Neural progenitor cell (in vitro differentiated cells): Measurements from ENCODE around the gene PLK2. TPM values are rescaled to one million over a fixed set of nuclear protein-coding genes. Genes with fewer than 3 reads are reported as not detected.

Source experiments
- DNase-seq: peaks from one replicate; pipeline ENCODE4 v3.0.0-alpha.2; 2016; ENCODE audit warnings: low spot score
- H2AFZ ChIP-seq: fragments of 200-600 bp; sonication (generic); replicated peaks from 2 replicates; pipeline ENCODE4 v1.6.1; 2016; ENCODE audit warnings: antibody characterized with exemption
- H3F3A ChIP-seq: fragments of 200-600 bp; sonication (generic); 2 replicates; pipeline ENCODE4 v1.6.1; 2016; ENCODE audit warnings: antibody characterized with exemption, low read depth
- H3K27ac ChIP-seq: fragments of 200-600 bp; sonication (generic); 2 replicates; pipeline ENCODE4 v1.5.1; 2016; ENCODE audit warnings: mild to moderate bottlenecking
- H3K27me3 ChIP-seq: fragments of 200-600 bp; sonication (generic); 2 replicates; pipeline ENCODE4 v1.6.1; 2016; ENCODE audit warnings: mild to moderate bottlenecking, moderate library complexity
- H3K36me3 ChIP-seq: fragments of 200-600 bp; sonication (generic); 2 replicates; pipeline ENCODE4 v1.5.1; 2016
- H3K4me1 ChIP-seq: fragments of 200-600 bp; sonication (generic); 2 replicates; pipeline ENCODE4 v1.6.1; 2016; ENCODE audit warnings: mixed run types
- H3K4me2 ChIP-seq: fragments of 200-600 bp; sonication (generic); 2 replicates; pipeline ENCODE4 v1.6.1; 2016
- H3K4me3 ChIP-seq: fragments of 200-600 bp; sonication (generic); 2 replicates; pipeline ENCODE4 v1.5.1; 2016
- H3K79me2 ChIP-seq: fragments of 200-600 bp; sonication (generic); 2 replicates; pipeline ENCODE4 v1.6.1; 2016; ENCODE audit warnings: low read depth
- H3K9ac ChIP-seq: fragments of 200-600 bp; sonication (generic); 2 replicates; pipeline ENCODE4 v1.6.1; 2016
- H3K9me3 ChIP-seq: fragments of 200-600 bp; sonication (generic); 2 replicates; pipeline ENCODE4 v1.5.1; 2016; ENCODE audit warnings: low read depth
- H4K20me1 ChIP-seq: fragments of 200-600 bp; sonication (generic); 2 replicates; pipeline ENCODE4 v1.6.1; 2016; ENCODE audit warnings: low read depth
- H3K27ac Mint-ChIP-seq: 3 replicates; pipeline ENCODE4 v1.8.0; 2021; ENCODE audit warnings: mixed read lengths
- H3K27me3 Mint-ChIP-seq: 2 replicates; pipeline ENCODE4 v1.8.0; 2022; ENCODE audit warnings: low read depth, mild to moderate bottlenecking, inconsistent platforms, moderate library complexity, mixed read lengths; ENCODE audit not compliant: insufficient read depth
- H3K36me3 Mint-ChIP-seq: 3 replicates; pipeline ENCODE4 v1.8.0; 2021; ENCODE audit warnings: mixed read lengths
- H3K4me1 Mint-ChIP-seq: 3 replicates; pipeline ENCODE4 v1.8.0; 2021; ENCODE audit warnings: mixed read lengths
- H3K4me3 Mint-ChIP-seq: 3 replicates; pipeline ENCODE4 v1.8.0; 2021; ENCODE audit warnings: mild to moderate bottlenecking, moderate library complexity, mixed read lengths
- H3K9me3 Mint-ChIP-seq: 3 replicates; pipeline ENCODE4 v1.8.0; 2020; ENCODE audit warnings: mixed read lengths
- EZH2 ChIP-seq: fragments of 200-600 bp; sonication (generic); IDR thresholded peaks from 2 replicates; pipeline ENCODE4 v1.6.1; 2017; ENCODE audit warnings: antibody characterized with exemption, mild to moderate bottlenecking, moderate library complexity
- EZH2phosphoT487 ChIP-seq: fragments of 200-600 bp; sonication (generic); IDR thresholded peaks from 2 replicates; pipeline ENCODE4 v1.6.1; 2017; ENCODE audit warnings: antibody characterized with exemption
- total RNA-seq: library from RNA; depleted of rRNA; stranded (reverse); fragments of >200 nt; gene quantifications from 2 replicates; pipeline ENCODE4 v1.2.3, GENCODE V29; 2015; ENCODE audit warnings: low replicate concordance
- TF ChIP-seq, protein P1 (sequence below): fragments of 200-600 bp; sonication (generic); IDR thresholded peaks from 2 replicates; pipeline ENCODE4 v1.5.1; 2017; ENCODE audit warnings: antibody characterized with exemption, mild to moderate bottlenecking

PLK2 gene
- total RNA-seq, 1 donor from 2014 or later, result 10.1 TPM

DNA sequence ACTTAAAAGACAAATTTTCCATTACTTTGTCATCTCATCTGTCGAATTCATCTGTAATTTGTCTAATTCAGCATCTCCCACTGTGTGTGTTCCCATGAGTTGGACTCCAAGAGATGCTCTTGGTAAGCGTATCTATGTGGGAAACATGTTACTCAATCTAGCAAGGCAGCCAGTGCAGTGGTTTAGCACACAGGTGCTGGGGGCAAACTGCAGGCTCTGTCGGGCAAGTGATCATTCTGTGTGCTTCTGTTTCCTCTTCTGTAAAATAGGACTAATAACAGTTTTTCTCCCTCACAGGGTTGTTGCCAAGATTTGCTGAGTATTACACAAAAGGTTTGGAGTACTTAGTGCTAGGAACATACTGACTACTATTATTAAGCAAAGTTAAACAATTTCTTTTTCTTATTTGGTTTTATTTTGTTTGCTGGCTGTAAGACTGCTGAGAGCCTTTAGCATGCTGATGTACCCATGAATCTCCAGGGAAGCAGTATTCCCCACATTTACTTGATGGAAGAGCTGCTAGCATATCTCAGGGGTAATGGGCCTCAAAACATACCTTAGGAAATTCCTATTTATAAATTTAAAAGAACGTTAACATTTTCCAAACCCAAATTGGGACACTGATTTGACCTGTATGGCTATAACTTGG is 30.6 kb upstream of the PLK2 start:
- Histone ChIP-seq H3F3A (no peaks in the 10 kb centered on the region), H3K4me2 (peak overlapping the region; percentile 4), H3K4me1 (peaks cover 22% of the 10 kb centered on the region), H3K36me3 (no peaks in the 10 kb centered on the region), H3K27ac (no peak overlapping the region), H3K9me3 (no peaks in the 10 kb centered on the region), H3K27me3 (no peaks in the 10 kb centered on the region), H3K79me2 (no peaks in the 10 kb centered on the region), H3K9ac (no peak overlapping the region), H4K20me1 (no peaks in the 10 kb centered on the region), H2AFZ (no peak overlapping the region), H3K4me3 (no peak overlapping the region)
- Mint-ChIP-seq H3K27me3 (no peaks in the 10 kb centered on the region), H3K4me1 (peaks cover 15% of the 10 kb centered on the region), H3K27ac (no peak overlapping the region), H3K4me3 (no peak overlapping the region), H3K9me3 (no peaks in the 10 kb centered on the region), H3K36me3 (no peaks in the 10 kb centered on the region)
- TF ChIP-seq EZH2phosphoT487 (no peak), EZH2 (no peak)
- TF ChIP-seq, protein P1, sequence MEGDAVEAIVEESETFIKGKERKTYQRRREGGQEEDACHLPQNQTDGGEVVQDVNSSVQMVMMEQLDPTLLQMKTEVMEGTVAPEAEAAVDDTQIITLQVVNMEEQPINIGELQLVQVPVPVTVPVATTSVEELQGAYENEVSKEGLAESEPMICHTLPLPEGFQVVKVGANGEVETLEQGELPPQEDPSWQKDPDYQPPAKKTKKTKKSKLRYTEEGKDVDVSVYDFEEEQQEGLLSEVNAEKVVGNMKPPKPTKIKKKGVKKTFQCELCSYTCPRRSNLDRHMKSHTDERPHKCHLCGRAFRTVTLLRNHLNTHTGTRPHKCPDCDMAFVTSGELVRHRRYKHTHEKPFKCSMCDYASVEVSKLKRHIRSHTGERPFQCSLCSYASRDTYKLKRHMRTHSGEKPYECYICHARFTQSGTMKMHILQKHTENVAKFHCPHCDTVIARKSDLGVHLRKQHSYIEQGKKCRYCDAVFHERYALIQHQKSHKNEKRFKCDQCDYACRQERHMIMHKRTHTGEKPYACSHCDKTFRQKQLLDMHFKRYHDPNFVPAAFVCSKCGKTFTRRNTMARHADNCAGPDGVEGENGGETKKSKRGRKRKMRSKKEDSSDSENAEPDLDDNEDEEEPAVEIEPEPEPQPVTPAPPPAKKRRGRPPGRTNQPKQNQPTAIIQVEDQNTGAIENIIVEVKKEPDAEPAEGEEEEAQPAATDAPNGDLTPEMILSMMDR, result no peak
- DNase-seq, result peak; percentile 3

DNA sequence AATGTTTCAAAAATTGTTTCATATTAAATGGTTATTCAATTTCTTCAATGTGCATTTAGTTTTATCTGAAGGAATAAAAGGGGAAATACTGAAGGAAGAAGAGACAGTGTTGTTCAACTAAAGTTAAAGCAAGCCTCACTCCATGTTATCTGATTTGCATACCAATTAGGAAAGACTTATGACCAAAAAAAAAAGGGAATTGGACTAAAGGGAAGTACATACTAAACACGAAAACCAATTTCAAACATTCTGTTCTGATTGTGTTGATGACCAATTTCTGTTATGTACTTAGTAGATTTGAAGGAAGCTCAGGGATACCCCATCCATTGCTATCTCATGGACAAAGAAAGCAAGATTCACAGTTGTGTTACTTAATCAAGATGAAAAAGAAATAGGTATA is 26.4 kb upstream of the PLK2 start:
- TF ChIP-seq EZH2phosphoT487 (no peak), EZH2 (no peak)
- TF ChIP-seq, protein P1, result no peak
- Mint-ChIP-seq H3K27ac (no peak overlapping the region), H3K4me3 (no peak overlapping the region), H3K27me3 (no peaks in the 10 kb centered on the region), H3K36me3 (no peaks in the 10 kb centered on the region), H3K4me1 (peaks cover 15% of the 10 kb centered on the region), H3K9me3 (no peaks in the 10 kb centered on the region)
- Histone ChIP-seq H3K4me1 (peaks cover 17% of the 10 kb centered on the region), H3K4me2 (no peak overlapping the region), H3K9me3 (no peaks in the 10 kb centered on the region), H3K4me3 (no peak overlapping the region), H3K27me3 (no peaks in the 10 kb centered on the region), H4K20me1 (no peaks in the 10 kb centered on the region), H3K9ac (no peak overlapping the region), H2AFZ (no peak overlapping the region), H3K36me3 (no peaks in the 10 kb centered on the region), H3K79me2 (no peaks in the 10 kb centered on the region), H3K27ac (no peak overlapping the region), H3F3A (no peaks in the 10 kb centered on the region)
- DNase-seq, result no peak

DNA sequence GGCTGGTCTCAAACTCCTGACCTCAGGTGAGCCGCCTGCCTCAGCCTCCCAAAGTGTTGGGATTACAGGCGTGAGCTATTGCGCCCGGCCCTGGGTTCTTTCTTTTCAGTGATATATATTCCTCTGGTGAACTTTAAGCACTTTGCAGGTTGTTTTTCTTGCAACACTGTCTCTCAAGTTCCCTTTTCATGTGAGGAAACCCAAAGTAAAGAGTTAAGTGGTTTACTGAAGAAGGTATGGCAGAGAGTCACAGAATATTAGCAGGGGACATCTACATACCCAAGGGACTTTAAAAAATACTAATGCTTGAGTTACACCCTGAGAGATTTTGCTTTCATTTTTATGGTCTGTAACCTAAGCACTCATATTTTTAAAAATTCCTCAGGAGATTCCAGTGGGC is 24.6 kb upstream of the PLK2 start:
- Histone ChIP-seq H3K36me3 (no peaks in the 10 kb centered on the region), H3K9ac (no peak overlapping the region), H3K4me3 (no peak overlapping the region), H3K27me3 (no peaks in the 10 kb centered on the region), H3F3A (no peaks in the 10 kb centered on the region), H3K4me1 (peaks cover 5% of the 10 kb centered on the region), H3K27ac (no peak overlapping the region), H3K9me3 (no peaks in the 10 kb centered on the region), H2AFZ (no peak overlapping the region), H4K20me1 (no peaks in the 10 kb centered on the region), H3K4me2 (no peak overlapping the region), H3K79me2 (no peaks in the 10 kb centered on the region)
- TF ChIP-seq, protein P1, result no peak
- TF ChIP-seq EZH2phosphoT487, result no peak
- TF ChIP-seq EZH2, result no peak
- H3K27ac Mint-ChIP-seq, result no peak overlapping the region
- no peak overlapping the region for H3K4me3 Mint-ChIP-seq
- H3K27me3 Mint-ChIP-seq, result no peaks in the 10 kb centered on the region
- peaks cover 4% of the 10 kb centered on the region for H3K4me1 Mint-ChIP-seq
- no peak for DNase-seq
- no peaks in the 10 kb centered on the region for H3K9me3 Mint-ChIP-seq
- H3K36me3 Mint-ChIP-seq, result no peaks in the 10 kb centered on the region
